Dendritic cell treated with granulocyte-macrophage colony-stimulating factor and Interleukin-4, amounts not matched to agents 40 ng/mL and 50 ng/mL, for 4 days (primary cell): ENCODE results near the gene ILF3.
"Not testable (repeated sequence)": the region's sequence is repeated elsewhere in the genome, so short reads cannot be mapped to it uniquely, and the experiment has no call there.

Experiments used
- H3K27ac Mint-ChIP-seq: one replicate; pipeline ENCODE4 v1.8.0; 2022; ENCODE audit warnings: mild to moderate bottlenecking, mixed read lengths
- H3K27me3 Mint-ChIP-seq: one replicate; pipeline ENCODE4 v1.8.0; 2022; ENCODE audit warnings: mild to moderate bottlenecking, mixed read lengths
- H3K36me3 Mint-ChIP-seq: one replicate; pipeline ENCODE4 v1.8.0; 2022; ENCODE audit warnings: low read depth, mixed read lengths
- H3K4me1 Mint-ChIP-seq: one replicate; pipeline ENCODE4 v1.8.0; 2022; ENCODE audit warnings: low read depth, mixed read lengths
- H3K4me3 Mint-ChIP-seq: one replicate; pipeline ENCODE4 v1.8.0; 2022; ENCODE audit warnings: mild to moderate bottlenecking, moderate library complexity, mixed read lengths
- H3K9me3 Mint-ChIP-seq: one replicate; pipeline ENCODE4 v1.8.0; 2022; ENCODE audit warnings: mixed read lengths
- intact Hi-C: fragments of 100-400 bp; cut with micrococcal nuclease; formaldehyde crosslinking; loops from one replicate; pipeline ENCODE4 v1.15.0; 2022

The ILF3 gene

DNA sequence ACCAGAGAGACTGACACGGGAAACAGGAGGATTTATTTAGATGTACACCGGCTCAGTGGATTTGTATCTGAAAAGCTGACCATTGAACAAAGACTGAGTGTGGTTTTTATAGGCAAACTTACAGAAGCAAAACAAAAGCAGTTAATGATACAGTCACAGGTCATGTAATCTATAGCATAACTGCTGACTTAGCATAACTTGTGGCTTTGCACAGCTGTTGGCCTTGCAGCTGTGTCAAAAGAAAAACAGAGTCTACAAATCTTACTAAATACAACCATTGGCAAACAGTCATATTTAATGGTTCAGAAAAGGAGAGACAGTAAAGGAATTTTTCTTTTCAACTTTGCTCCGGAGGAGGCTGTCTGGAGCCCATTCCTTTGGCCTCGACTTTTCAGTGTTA, 2.3 kb upstream of the ILF3 start:
- Mint-ChIP-seq H3K36me3 (peaks cover 45% of the 10 kb centered on the region), H3K27ac (no peak overlapping the region), H3K4me3 (no peak overlapping the region), H3K27me3 (no peaks in the 10 kb centered on the region), H3K4me1 (peaks cover 43% of the 10 kb centered on the region), H3K9me3 (no peaks in the 10 kb centered on the region)
- intact Hi-C loops, result no loop called here

DNA sequence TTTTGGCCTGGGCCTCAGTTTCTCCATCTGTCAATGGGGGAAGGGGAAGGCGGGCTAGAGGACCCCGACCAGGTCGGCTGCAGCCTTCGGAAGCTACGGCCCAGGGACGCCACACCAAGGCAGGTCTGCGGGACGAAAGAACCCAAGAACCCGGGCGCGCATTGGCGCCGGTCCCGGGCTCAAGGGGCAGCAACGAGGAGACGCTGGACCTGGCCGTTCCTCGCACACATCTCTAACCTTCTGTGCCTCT, 739 bp upstream of the ILF3 start:
- H3K4me3 Mint-ChIP-seq, result peak overlapping the region; percentile 86
- peaks cover 37% of the 10 kb centered on the region for H3K4me1 Mint-ChIP-seq
- no peaks in the 10 kb centered on the region for H3K9me3 Mint-ChIP-seq
- H3K27me3 Mint-ChIP-seq, result no peaks in the 10 kb centered on the region
- intact Hi-C loops, result loop anchor here (1.0 kb wide), 1 partner anchor 87 kb away; the partner anchor contains the start of gene KRI1
- H3K36me3 Mint-ChIP-seq, result peaks cover 58% of the 10 kb centered on the region
- H3K27ac Mint-ChIP-seq, result peak overlapping the region; percentile 97

DNA sequence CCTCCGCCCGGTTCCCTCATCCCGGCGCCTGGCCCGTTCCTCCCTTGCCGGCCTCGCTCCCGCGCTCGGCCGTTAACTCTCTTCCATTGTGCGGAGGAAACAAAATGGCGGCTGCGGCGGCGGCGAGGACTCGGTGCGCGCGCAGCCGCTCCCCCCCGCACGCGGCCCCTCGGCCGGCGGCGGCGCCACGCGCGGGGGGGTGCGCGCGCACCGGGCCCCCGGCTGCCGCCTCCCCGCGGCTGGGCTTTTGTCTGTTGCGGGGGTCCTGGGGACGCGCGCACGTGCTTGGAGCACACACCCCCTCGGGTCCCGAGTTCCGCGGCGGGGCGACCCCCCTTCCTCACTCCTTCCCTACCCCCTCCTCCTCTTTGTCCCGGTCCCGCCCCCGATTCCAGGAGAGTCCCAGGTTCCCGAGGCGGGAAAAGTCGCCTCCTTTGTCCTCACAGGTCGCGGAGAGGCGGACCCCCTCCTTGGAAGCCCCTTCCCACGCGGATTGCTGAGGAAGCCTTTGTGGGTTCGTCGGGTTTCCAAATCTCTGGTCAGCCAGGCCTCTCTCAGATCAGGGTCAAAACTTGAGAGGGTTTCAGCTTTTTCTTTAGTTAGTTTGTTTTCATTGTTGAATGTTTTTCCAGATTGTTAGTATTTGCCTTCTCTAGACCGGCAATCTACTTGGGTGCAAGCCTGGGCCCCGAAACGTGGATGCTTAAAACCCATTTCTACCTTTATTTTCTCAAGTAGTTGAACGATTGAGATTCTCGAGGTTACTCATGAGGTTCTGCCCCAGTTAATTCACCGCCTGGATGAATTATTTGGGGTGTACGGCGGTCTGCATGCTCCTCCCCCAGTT, 687 bp downstream of the ILF3 start:
- no peaks in the 10 kb centered on the region for H3K9me3 Mint-ChIP-seq

DNA sequence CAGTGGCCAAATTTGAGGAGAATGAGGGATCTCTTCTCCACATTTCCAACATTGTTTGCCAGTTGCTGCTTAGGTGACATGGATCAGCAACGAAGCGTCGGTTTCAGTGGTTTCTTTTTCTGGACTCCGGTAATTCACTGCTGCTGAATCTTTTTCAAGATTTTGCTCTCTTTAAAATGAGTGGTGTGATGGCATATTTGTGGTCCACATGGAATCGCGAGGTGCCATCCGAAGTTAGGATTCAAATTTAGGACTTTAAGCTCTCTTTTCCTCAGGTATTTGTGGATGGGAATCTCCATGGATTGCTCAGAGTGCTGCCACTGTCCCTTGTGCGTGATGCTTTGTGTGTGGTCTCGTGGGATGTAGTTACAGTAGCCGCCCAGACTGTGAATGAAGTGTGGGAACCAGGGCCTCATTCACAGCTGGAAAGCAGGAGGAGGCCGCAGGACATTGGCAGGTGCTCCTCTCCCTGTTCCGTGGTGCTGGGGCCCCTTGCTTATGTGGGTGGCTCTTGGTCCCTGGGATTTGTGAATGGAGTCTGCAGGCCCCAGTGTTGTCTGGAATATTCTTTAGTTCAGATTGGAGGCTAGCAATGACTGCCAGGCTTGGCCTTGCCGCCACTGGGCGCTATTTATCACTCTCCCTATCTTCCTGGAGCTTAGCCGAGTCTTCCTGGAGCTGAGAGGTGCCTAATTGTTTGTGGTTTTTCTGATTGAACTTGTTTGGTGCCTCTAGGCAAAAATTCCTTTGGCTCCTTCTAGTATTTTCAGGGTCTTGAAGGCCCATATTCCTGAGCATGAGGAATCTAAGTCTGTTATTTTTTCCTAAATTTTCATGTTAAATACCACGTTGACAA, 1.5 kb downstream of the ILF3 start:
- Mint-ChIP-seq H3K4me3 (peak overlapping the region; percentile 86), H3K27ac (peak overlapping the region; percentile 97), H3K9me3 (no peaks in the 10 kb centered on the region), H3K27me3 (no peaks in the 10 kb centered on the region), H3K4me1 (peaks cover 47% of the 10 kb centered on the region), H3K36me3 (peaks cover 66% of the 10 kb centered on the region)
- intact Hi-C loops, result loop anchor here (5.0 kb wide), 1 partner anchor 42 kb away; no protein-coding TSS in a partner anchor

More for the DNA sequence above, 687 bp downstream of the ILF3 start:
- Mint-ChIP-seq H3K4me3 (peak overlapping the region; percentile 86), H3K4me1 (peaks cover 38% of the 10 kb centered on the region), H3K27ac (peak overlapping the region; percentile 97), H3K27me3 (no peaks in the 10 kb centered on the region), H3K36me3 (peaks cover 58% of the 10 kb centered on the region)
- intact Hi-C loops, result loop anchor here (5.0 kb wide), 1 partner anchor 42 kb away; no protein-coding TSS in a partner anchor

DNA sequence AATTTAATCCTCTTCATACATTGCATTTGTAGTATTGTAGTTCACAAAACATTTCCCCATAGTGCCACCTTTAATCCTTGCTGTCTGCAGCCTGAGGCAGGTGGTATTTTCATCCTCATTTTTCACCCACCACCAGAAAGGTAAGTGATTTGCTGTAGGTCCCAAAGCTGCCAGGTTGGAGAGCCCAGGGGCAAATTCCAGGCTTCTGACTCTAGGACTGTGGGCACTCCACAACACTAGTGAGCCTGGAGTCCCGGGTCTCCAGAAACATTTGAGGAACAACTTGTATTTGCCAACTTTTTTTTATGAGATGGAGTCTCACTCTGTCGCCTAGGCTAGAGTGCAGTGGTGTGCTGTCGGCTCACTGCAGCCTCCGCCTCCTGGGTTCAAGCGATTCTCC, 6.2 kb downstream of the ILF3 start:
- H3K4me3 Mint-ChIP-seq, result no peak overlapping the region
- H3K36me3 Mint-ChIP-seq, result peaks cover 49% of the 10 kb centered on the region
- peak overlapping the region; percentile 24 for H3K27ac Mint-ChIP-seq
- H3K9me3 Mint-ChIP-seq, result no peaks in the 10 kb centered on the region
- H3K27me3 Mint-ChIP-seq, result no peaks in the 10 kb centered on the region
- peaks cover 56% of the 10 kb centered on the region for H3K4me1 Mint-ChIP-seq
- intact Hi-C loops, result no loop called here

DNA sequence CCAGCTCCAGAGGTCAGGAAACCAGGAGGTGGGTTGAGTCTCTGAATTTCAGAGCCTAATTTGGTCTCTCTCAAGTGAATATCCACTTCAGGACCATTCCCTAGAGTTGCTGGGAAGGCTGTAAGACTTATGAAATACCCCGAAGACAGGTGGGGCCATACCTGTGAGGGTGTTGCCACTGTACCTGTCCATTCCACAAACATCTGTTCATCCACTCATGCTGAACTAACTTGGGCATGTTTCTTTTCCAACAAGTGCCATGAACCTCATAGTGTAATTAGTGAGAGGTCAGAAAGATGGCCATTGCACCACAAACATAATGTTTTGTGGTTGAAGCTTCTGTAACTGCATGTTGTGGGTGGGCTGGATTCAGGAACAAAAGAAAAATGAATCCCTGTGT, 7.8 kb downstream of the ILF3 start:
- Mint-ChIP-seq H3K36me3 (peaks cover 43% of the 10 kb centered on the region), H3K27me3 (no peaks in the 10 kb centered on the region), H3K4me1 (peaks cover 43% of the 10 kb centered on the region), H3K27ac (peak overlapping the region; percentile 15), H3K4me3 (no peak overlapping the region), H3K9me3 (no peaks in the 10 kb centered on the region)
- intact Hi-C loops, result no loop called here

DNA sequence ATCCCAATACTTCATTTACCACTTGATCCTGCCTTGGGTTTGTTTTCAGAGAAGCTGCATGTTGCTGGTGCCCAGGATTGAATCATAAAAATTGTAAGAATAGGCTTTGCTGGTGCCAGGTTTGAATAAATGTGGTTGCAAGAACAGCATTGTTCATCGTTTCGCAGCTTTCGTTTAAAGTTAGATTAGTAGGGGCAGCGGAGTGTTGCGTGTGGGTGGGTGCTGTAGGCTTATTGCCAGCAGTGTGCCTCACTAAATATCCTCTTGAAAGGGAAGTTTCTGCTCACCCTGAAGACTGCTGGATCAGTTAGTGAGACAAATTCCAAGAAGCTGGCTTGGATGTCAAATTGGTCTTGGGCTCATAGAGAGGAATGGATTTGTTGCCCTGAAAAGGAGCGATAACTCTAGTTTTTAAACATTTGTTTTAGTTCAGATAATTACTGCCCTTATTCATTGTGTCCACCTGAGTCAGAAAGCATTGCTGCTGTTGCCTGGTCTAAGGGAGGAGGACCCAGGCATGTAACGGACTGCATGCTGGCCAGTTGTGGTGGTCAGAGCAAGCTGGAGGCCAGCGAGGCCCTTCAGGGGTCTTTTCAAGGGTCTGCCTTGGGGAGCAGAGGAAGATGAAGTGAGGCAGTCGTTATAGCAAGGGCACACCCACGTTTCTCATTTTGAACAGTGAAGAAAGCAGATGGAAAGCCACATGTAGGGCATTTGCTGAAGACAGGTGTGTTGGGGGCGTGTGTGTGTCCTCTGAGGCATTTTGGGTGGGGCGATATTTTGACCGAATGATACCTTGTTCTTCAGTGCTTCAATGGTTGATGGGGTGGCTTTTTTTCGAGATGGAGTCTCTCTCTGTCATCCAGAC, 8.5 kb downstream of the ILF3 start:
- intact Hi-C loops, result no loop called here
- no peak overlapping the region for H3K27ac Mint-ChIP-seq
- H3K36me3 Mint-ChIP-seq, result peaks cover 42% of the 10 kb centered on the region
- no peak overlapping the region for H3K4me3 Mint-ChIP-seq
- H3K4me1 Mint-ChIP-seq, result peaks cover 46% of the 10 kb centered on the region
- no peaks in the 10 kb centered on the region for H3K27me3 Mint-ChIP-seq
- no peaks in the 10 kb centered on the region for H3K9me3 Mint-ChIP-seq

DNA sequence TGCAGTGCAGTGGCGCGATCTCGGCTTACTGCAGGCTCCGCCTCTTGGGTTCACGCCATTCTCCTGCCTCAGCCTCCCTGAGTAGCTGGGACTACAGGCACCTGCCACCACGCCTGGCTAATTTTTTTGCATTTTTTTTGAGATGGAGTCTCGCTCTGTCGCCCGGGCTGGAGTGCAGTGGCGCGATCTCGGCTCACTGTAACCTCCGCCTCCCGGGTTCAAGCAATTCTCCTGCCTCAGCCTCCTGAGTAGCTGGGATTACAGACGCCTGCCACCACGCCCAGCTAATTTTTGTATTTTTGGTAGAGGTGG, 9.1 kb downstream of the ILF3 start:
- H3K4me3 Mint-ChIP-seq, H3K9me3 Mint-ChIP-seq, intact Hi-C loops, H3K27ac Mint-ChIP-seq, H3K27me3 Mint-ChIP-seq: not testable (repeated sequence)
- peaks cover 40% of the 10 kb centered on the region for H3K36me3 Mint-ChIP-seq
- peaks cover 52% of the 10 kb centered on the region for H3K4me1 Mint-ChIP-seq

DNA sequence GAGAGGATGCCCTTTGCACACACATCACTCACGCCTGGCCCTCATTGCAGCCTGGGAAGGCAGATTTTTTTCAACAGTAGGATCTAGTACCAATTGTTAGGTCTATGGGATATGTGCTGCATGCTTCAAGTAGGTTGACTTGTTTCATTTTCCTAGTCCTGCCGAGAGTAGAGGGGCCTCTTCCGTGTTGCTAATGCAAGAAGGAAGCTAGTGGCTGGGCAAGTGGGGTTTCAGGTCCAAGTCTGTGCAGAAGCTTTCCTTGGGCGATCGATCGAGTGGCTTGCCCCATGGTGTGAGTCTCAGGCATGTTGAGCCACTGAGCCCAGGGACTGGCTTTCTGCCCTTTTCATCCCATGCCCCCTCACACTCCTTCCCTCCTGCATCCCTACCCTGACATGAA, 13.7 kb downstream of the ILF3 start:
- H3K27me3 Mint-ChIP-seq, result no peaks in the 10 kb centered on the region
- peaks cover 58% of the 10 kb centered on the region for H3K4me1 Mint-ChIP-seq
- H3K27ac Mint-ChIP-seq, result no peak overlapping the region
- no peaks in the 10 kb centered on the region for H3K9me3 Mint-ChIP-seq
- peaks cover 55% of the 10 kb centered on the region for H3K36me3 Mint-ChIP-seq
- H3K4me3 Mint-ChIP-seq, result no peak overlapping the region
- intact Hi-C loops, result no loop called here

DNA sequence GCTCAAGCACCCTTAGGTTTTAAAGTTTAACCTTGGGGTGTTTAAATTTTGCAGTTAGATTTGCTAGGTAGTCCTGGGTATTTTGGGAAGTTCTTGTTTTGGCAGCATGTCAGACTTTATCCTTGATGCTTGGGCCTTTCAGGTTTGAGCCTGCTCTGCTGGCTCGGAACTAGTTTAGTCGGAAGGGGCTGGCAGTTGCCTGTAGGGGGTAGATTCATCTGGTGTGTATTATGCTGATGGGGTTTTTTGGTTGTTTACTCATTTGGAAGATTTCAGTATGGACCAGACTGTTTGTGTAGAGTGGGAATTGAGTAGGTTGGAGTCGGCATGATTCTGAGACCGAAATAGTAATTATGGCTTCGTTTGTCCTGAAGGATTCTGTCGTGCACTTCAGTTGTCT, 15.1 kb downstream of the ILF3 start:
- Mint-ChIP-seq H3K4me3 (no peak overlapping the region), H3K4me1 (peaks cover 51% of the 10 kb centered on the region), H3K36me3 (peaks cover 65% of the 10 kb centered on the region), H3K9me3 (no peaks in the 10 kb centered on the region), H3K27ac (no peak overlapping the region), H3K27me3 (no peaks in the 10 kb centered on the region)
- intact Hi-C loops, result no loop called here

DNA sequence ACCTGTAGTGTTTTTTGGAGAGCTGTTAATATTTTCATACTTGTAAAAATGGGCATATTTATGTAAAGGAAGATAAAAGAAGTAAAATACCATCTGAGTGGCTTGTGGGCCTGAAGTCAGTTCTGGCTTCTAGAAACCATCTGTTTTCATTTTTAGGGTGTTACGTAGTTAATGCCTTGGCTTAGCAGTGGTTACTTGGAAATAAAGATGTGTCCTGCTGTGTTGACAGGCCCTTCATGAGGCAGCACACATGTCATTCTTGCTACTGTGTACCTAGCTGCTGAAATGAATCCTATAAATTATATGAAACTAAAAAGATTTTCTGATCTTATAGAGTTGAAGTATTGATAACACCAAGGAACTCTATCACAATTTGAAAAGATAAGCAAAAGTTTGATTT, 16.0 kb downstream of the ILF3 start:
- Mint-ChIP-seq H3K36me3 (peaks cover 74% of the 10 kb centered on the region), H3K9me3 (no peaks in the 10 kb centered on the region), H3K27me3 (no peaks in the 10 kb centered on the region), H3K4me3 (no peak overlapping the region), H3K4me1 (peaks cover 51% of the 10 kb centered on the region), H3K27ac (no peak overlapping the region)
- intact Hi-C loops, result no loop called here

DNA sequence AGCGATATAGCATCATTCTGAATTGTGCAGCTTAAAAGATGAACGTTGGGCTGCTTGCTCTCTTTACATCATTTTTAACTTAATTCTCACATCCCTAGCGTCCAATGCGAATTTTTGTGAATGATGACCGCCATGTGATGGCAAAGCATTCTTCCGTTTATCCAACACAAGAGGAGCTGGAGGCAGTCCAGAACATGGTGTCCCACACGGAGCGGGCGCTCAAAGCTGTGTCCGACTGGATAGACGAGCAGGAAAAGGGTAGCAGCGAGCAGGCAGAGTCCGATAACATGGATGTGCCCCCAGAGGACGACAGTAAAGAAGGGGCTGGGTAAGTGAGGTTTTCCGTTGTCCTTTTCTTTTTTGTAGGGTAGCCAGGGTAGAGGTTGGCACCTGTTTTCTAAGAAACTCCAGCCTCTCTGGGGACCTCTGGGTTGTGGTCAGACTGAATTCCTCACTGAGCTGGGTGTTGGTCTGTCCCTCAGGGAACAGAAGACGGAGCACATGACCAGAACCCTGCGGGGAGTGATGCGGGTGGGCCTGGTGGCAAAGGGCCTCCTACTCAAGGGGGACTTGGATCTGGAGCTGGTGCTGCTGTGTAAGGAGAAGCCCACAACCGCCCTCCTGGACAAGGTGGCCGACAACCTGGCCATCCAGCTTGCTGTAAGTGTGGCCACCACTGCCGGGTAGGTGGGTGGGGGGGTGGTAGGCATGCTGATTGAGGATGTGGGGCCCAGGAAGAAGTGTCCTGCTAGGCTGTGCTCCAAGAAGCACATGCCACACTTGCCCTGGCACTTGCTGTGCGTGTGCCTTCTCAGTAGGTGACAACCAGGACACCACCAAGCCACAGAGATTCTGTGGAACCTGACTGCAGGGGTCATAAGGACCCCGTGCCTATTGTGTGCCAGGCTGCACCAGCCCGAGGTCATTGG, 17.0 kb downstream of the ILF3 start:
- Mint-ChIP-seq H3K4me3 (no peak overlapping the region), H3K9me3 (no peaks in the 10 kb centered on the region), H3K36me3 (peaks cover 84% of the 10 kb centered on the region), H3K4me1 (peaks cover 51% of the 10 kb centered on the region), H3K27me3 (no peaks in the 10 kb centered on the region), H3K27ac (peak overlapping the region; percentile 54)
- intact Hi-C loops, result no loop called here

DNA sequence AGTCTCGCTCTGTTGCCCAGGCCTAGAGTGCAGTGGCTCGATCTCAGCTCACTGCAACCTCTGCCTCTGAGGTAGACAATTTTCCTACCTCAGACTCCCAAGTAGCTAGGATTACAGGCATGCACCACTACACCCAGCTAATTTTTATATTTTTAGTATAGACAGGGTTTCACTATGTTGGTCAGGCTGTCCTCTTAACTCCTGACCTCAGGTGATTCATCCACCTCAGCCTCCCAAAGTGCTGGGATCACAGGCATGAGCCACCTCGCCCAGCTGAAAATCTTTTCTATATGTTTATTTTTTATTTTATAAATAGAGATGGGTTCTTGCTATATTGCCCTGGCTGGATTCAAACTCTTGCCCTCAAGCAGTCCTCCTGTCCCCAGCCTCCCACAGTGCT, 17.8 kb downstream of the ILF3 start:
- intact Hi-C loops, H3K27ac Mint-ChIP-seq: not testable (repeated sequence)
- H3K36me3 Mint-ChIP-seq, result peaks cover 85% of the 10 kb centered on the region

More for the DNA sequence above, 17.8 kb downstream of the ILF3 start:
- H3K9me3 Mint-ChIP-seq, H3K4me3 Mint-ChIP-seq, H3K27me3 Mint-ChIP-seq: not testable (repeated sequence)
- H3K4me1 Mint-ChIP-seq, result peaks cover 48% of the 10 kb centered on the region
